ENCODE measurements around the gene TLCD3B.

TLCD3B gene

GRCh38 chr16:30030841-30031413 is at the start of gene TLCD3B:
TLCD3B (minus strand) TSS chr16:30031271; CDS start chr16:30030527, 744 bp downstream.
- H3K4me1 ChIP-seq (ENCODE audit: insufficient read depth, low read length): peaks cover 4% of the 10 kb centered on the region; the same call in 1 of the 2 replicates
- no peaks in the 10 kb centered on the region for H3K9me3 ChIP-seq (ENCODE audit: control insufficient read depth, insufficient read depth, low read length)
- H3K36me3 ChIP-seq (ENCODE audit: insufficient read depth, low read length): no peaks in the 10 kb centered on the region
- peak within 1 kb of the TSS; percentile 43; the same call in 1 of the 2 replicates for H3K9ac ChIP-seq (ENCODE audit: low read depth, low read length)

DNA sequence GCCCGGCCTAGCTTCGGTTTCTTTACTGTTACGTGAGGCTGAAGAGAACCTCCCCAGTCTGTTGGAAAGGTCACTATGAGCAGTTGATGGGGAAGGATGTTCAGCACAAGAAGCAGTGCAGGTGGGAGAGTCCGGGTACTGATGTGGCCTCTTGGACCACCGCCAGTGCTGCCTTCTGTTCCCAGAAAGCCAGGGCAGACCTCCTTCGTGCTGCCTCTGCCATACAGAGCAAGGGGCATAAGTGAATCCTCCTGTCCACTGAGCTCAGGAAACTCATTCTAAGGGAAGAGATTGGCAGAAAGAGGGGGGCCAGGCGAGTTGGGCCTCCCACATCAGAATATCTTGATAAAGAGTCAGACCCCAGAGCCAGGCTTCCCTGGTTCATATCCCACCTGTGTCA is 48.4 kb upstream of the TLCD3B start:
- Histone ChIP-seq H3K4me1 (ENCODE audit: insufficient read depth, low read length) (peaks cover 9% of the 10 kb centered on the region; the same call in 1 of the 2 replicates), H3K9ac (ENCODE audit: low read depth, low read length) (no peak overlapping the region), H3K36me3 (ENCODE audit: insufficient read depth, low read length) (peaks cover 24% of the 10 kb centered on the region), H3K9me3 (ENCODE audit: control insufficient read depth, insufficient read depth, low read length) (no peaks in the 10 kb centered on the region)

DNA sequence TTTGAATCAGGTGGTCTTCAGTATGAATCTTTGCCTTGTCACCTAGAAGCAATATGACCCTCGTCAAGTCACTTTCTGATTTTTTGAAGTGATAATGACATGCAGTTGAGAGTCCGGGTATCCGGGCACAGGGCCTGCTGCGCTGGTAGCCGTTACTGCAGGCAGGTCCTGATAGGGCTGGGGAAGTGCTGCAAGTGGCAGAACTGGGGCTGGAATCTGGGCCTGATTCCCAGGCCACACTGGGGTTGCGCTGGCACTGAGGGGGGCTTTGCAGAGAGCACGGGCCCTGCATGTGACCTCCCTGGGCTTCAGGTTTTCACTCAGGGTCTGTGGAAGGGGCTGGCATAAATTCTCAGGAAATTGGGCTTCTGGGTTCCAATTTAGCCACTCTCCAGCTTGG is 47.7 kb upstream of the TLCD3B start:
- peaks cover 17% of the 10 kb centered on the region for H3K36me3 ChIP-seq (ENCODE audit: insufficient read depth, low read length)
- H3K9ac ChIP-seq (ENCODE audit: low read depth, low read length): no peak overlapping the region
- no peaks in the 10 kb centered on the region for H3K9me3 ChIP-seq (ENCODE audit: control insufficient read depth, insufficient read depth, low read length)
- peaks cover 9% of the 10 kb centered on the region; the same call in 1 of the 2 replicates for H3K4me1 ChIP-seq (ENCODE audit: insufficient read depth, low read length)

GRCh38 chr16:30077656-30078055 is 46.6 kb upstream of the TLCD3B start:
- Histone ChIP-seq H3K9me3 (ENCODE audit: control insufficient read depth, insufficient read depth, low read length) (no peaks in the 10 kb centered on the region), H3K36me3 (ENCODE audit: insufficient read depth, low read length) (peaks cover 13% of the 10 kb centered on the region), H3K4me1 (ENCODE audit: insufficient read depth, low read length) (peaks cover 9% of the 10 kb centered on the region; the same call in 1 of the 2 replicates), H3K9ac (ENCODE audit: low read depth, low read length) (no peak overlapping the region)

- H3K9me3 ChIP-seq (ENCODE audit: control insufficient read depth, insufficient read depth, low read length): no peaks in the 10 kb centered on the region
- H3K9ac ChIP-seq (ENCODE audit: low read depth, low read length): peak overlapping the region; percentile 90
- peaks cover 9% of the 10 kb centered on the region; the same call in 1 of the 2 replicates for H3K4me1 ChIP-seq (ENCODE audit: insufficient read depth, low read length)
- peaks cover 12% of the 10 kb centered on the region; the same call in 1 of the 2 replicates for H3K36me3 ChIP-seq (ENCODE audit: insufficient read depth, low read length)
These were observed 45.3 kb upstream of the TLCD3B start for GRCh38 chr16:30076276-30076791.

GRCh38 chr16:30075503-30076275 is 44.6 kb upstream of the TLCD3B start, which contains the start of gene PPP4C:
PPP4C (plus strand) TSS chr16:30075994; CDS start chr16:30076378, 384 bp downstream.
- H3K9ac ChIP-seq (ENCODE audit: low read depth, low read length): peak within 1 kb of the TSS; percentile 90
- peaks cover 6% of the 10 kb centered on the region; the same call in 1 of the 2 replicates for H3K36me3 ChIP-seq (ENCODE audit: insufficient read depth, low read length)
- no peaks in the 10 kb centered on the region for H3K9me3 ChIP-seq (ENCODE audit: control insufficient read depth, insufficient read depth, low read length)
- H3K4me1 ChIP-seq (ENCODE audit: insufficient read depth, low read length): peaks cover 9% of the 10 kb centered on the region; the same call in 1 of the 2 replicates

- Histone ChIP-seq H3K4me1 (ENCODE audit: insufficient read depth, low read length) (no peaks in the 10 kb centered on the region; the same call in none of the 2 replicates), H3K9me3 (ENCODE audit: control insufficient read depth, insufficient read depth, low read length) (no peaks in the 10 kb centered on the region), H3K36me3 (ENCODE audit: insufficient read depth, low read length) (peaks cover 29% of the 10 kb centered on the region), H3K9ac (ENCODE audit: low read depth, low read length) (no peak overlapping the region)
These were observed 39.4 kb upstream of the TLCD3B start for GRCh38 chr16:30070490-30070889.

DNA sequence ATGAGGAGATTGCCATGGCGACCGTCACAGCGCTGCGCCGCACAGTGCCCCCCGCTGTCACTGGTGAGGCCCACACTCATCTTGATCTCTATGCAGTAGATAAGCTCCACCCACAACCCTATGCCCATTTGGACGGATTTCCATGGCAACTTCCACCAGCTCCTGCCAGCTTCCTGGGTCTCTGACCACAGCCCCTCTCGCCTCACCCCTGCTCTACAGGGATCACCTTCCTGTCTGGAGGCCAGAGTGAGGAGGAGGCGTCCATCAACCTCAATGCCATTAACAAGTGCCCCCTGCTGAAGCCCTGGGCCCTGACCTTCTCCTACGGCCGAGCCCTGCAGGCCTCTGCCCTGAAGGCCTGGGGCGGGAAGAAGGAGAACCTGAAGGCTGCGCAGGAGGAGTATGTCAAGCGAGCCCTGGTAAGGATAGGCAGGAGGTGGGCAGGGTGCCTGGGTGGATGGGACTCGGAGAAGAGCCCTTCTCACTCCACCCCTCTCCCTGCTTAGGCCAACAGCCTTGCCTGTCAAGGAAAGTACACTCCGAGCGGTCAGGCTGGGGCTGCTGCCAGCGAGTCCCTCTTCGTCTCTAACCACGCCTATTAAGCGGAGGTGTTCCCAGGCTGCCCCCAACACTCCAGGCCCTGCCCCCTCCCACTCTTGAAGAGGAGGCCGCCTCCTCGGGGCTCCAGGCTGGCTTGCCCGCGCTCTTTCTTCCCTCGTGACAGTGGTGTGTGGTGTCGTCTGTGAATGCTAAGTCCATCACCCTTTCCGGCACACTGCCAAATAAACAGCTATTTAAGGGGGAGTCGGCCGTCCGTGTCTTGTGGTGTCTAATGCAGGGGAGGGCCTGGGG is 38.8 kb upstream of the TLCD3B start:
- Histone ChIP-seq H3K9ac (ENCODE audit: low read depth, low read length) (no peak overlapping the region), H3K4me1 (ENCODE audit: insufficient read depth, low read length) (no peaks in the 10 kb centered on the region; the same call in none of the 2 replicates), H3K36me3 (ENCODE audit: insufficient read depth, low read length) (peaks cover 29% of the 10 kb centered on the region)

GRCh38 chr16:30068750-30069610 is 37.9 kb upstream of the TLCD3B start:
- peaks cover 29% of the 10 kb centered on the region for H3K36me3 ChIP-seq (ENCODE audit: insufficient read depth, low read length)

More for the DNA sequence above, 38.8 kb upstream of the TLCD3B start:
- no peaks in the 10 kb centered on the region for H3K9me3 ChIP-seq (ENCODE audit: control insufficient read depth, insufficient read depth, low read length)

DNA sequence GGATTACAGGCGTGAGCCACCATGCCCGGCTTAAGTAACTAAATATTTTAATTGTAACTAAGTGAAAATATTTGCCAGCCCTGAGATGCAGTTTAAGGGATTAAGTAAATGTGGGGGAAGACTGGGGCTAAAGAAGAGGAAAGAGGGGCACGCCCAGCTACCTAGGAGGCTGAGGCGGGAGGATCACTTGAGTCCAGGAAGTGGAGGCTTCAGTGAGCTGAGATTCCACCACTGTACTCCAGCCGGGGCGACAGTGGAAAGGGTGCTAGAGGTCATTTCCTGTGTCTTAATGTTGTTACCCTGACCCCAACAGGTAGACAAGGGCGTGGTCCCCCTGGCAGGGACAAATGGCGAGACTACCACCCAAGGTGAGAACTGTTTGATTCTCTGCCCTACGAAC is 37.3 kb upstream of the TLCD3B start:
- H3K9ac ChIP-seq (ENCODE audit: low read depth, low read length): no peak overlapping the region

More at GRCh38 chr16:30068750-30069610, 37.9 kb upstream of the TLCD3B start:
- H3K9me3 ChIP-seq (ENCODE audit: control insufficient read depth, insufficient read depth, low read length): no peaks in the 10 kb centered on the region
- H3K4me1 ChIP-seq (ENCODE audit: insufficient read depth, low read length): no peaks in the 10 kb centered on the region; the same call in none of the 2 replicates
- H3K9ac ChIP-seq (ENCODE audit: low read depth, low read length): no peak overlapping the region

GRCh38 chr16:30067584-30067916 is 36.5 kb upstream of the TLCD3B start:
- Histone ChIP-seq H3K36me3 (ENCODE audit: insufficient read depth, low read length) (peaks cover 29% of the 10 kb centered on the region), H3K9me3 (ENCODE audit: control insufficient read depth, insufficient read depth, low read length) (no peaks in the 10 kb centered on the region), H3K4me1 (ENCODE audit: insufficient read depth, low read length) (peaks cover 4% of the 10 kb centered on the region), H3K9ac (ENCODE audit: low read depth, low read length) (no peak overlapping the region)

More for the DNA sequence above, 37.3 kb upstream of the TLCD3B start:
- Histone ChIP-seq H3K9me3 (ENCODE audit: control insufficient read depth, insufficient read depth, low read length) (no peaks in the 10 kb centered on the region), H3K4me1 (ENCODE audit: insufficient read depth, low read length) (peaks cover 2% of the 10 kb centered on the region), H3K36me3 (ENCODE audit: insufficient read depth, low read length) (peaks cover 29% of the 10 kb centered on the region)

DNA sequence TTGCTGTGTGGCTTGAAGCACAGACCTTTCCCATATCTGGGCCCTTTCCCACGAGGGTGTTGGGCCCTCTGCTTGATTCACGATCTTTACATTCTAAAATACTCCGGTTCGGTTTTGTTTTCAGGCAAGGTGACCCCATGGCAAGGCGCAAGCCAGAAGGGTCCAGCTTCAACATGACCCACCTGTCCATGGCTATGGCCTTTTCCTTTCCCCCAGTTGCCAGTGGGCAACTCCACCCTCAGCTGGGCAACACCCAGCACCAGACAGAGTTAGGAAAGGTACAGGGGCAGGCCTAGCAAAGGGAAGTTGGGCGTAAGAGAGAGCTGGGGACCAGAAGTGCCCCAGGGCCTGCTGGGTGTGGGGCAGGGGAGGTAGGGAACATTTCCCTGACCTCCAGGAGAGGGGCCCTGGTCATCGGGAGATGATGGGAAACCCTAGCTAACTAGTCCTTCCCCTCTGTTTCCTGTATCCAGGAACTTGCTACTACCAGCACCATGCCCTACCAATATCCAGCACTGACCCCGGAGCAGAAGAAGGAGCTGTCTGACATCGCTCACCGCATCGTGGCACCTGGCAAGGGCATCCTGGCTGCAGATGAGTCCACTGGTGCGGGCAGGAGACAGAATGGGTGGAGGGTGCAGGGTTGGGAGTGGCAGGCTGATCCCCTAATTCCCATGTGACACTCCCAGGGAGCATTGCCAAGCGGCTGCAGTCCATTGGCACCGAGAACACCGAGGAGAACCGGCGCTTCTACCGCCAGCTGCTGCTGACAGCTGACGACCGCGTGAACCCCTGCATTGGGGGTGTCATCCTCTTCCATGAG is 35.9 kb upstream of the TLCD3B start:
- H3K4me1 ChIP-seq (ENCODE audit: insufficient read depth, low read length): peaks cover 4% of the 10 kb centered on the region
- H3K9me3 ChIP-seq (ENCODE audit: control insufficient read depth, insufficient read depth, low read length): no peaks in the 10 kb centered on the region
- peaks cover 29% of the 10 kb centered on the region for H3K36me3 ChIP-seq (ENCODE audit: insufficient read depth, low read length)
- peak overlapping the region; percentile 98 for H3K9ac ChIP-seq (ENCODE audit: low read depth, low read length)
